ENCODE measurements around the gene APOB.

Gene APOB

DNA sequence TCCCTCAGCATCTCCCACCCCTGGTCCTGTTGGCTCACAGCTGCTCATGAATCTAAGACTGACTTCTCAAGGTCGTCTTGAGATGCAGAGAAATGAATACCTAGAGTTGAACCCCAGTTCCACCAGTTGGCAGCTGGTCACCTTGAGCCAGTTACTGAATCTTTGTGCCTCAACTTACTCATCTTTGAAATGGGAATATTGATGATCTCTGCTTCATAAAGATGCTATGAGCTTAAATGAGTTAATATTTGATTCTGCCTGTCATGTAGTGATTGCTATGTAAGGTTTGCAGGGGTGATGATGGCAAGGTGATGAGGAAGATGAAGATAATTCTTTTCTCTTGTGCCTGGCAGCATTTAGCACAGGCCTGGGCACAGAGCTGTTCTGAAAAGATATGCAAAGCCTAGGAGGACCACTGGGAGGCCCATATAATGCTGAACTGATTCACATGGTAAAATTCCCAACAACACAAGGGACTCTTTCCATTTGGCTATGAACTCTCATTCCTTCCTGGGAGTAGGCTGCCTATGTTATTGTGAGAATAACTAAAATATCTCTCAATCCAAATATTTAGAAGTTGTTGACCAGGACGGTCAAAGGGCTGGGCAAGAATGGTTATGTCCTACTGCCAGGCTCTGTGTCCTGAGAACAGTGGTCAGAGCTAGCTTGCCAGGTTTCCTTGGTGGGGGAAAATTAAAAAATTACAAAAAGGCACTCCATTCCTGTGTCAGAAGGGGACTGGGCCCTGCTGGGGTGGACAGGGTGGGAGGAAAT, 70.9 kb downstream of the APOB start:
- DNase-seq: no peak

DNA sequence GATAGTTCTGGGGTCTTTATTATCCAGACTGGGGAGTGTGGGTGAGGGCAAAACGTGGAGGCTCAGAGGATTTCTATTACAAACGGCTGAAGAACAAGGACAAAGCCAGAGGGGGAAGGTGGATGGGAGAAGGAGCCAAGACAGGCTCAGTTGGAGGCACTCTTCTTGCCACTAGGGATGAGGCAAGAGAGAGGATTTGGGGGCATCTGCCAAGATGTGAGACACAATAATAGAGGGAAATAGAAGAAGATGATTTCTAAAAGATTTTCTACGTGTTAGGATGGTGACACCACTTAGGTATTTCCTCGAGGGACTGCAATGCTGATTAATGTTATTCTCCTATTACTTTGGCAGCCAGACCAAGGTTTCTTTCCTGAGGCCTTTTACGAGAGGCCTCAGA, 71.8 kb downstream of the APOB start:
- DNase-seq: no peak

- DNase-seq: no peak
These were observed 73.8 kb downstream of the APOB start for GRCh38 chr2:20970068-20970467.

DNA sequence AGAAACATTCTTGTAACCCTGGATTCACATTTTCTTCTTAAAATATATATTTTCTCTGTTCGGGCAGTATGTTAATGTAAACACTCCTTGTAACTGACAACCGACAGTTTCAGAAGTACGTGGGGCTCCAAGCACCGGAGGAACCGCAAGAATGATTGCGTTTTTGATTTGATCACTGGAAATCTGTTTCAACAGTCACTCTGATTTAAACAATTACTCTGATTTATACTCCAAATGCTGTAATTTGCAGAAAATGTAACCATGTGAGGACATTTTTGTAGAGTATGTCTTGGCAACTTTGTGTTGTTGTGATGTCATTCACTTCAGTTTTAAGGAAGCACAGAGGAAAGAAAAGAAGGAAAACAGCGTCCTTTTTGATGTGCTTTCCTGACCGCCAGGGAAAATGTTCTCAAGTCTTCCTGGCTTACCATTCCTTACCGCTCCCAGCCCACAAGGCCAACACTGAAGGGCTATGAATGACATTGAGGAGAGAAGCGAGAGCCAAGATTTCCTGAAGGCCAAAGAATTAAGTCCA, 77.7 kb downstream of the APOB start:
- no peak for DNase-seq

DNA sequence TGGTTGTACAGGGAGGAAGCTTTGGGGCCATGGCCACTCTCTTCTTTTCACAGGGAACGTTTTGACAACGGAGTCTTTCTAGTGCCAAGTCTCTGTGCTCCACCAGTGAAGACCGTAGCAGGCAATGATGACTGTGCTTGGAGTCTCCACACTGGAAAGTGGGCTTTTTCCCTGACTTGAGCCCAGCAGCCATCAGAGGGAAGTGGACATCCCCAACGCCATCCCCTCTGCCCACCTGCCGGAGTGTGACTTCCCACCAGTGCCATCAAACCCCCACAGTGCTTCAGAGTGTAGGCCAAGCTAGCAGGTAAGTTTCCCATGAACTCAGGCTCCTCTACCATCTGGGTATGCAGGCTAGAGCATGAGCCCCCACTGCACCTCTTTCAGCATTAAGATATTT, 78.7 kb downstream of the APOB start:
- DNase-seq: no peak

- DNase-seq: no peak
These were observed 80.0 kb downstream of the APOB start for GRCh38 chr2:20963867-20964266.

DNA sequence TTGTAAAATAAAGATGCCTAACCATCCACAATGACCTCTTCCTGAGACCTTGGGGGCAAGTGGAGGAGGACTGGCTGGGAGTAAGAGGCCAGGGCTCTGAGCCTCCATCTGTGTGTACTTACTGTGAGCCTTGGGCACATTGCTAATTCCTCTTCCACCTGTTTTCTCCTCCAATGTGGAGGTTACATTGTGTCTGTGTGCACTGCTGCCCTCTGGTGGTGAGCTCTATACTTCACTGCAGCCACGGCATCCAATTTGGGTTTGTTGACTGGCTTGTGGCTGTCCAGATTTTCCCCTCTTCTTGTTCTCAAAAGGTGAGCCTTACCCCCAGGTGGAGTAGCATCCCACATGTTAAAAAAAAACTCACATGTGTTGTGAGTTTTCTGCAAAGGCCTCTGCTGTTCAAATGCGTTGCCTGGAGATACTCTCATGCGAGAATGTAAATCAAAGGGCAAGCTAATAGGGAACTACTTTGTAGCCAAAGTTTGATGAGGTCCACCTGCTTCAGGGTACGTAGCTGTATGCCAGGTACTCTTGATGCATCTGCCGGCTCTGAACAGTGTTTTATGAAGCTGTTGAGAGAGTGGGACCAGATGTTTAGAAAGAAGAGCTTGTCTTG, 80.8 kb downstream of the APOB start:
- peak; percentile 56 for DNase-seq

GRCh38 chr2:20961858-20962257, 82.0 kb downstream of the APOB start:
- DNase-seq: no peak

DNA sequence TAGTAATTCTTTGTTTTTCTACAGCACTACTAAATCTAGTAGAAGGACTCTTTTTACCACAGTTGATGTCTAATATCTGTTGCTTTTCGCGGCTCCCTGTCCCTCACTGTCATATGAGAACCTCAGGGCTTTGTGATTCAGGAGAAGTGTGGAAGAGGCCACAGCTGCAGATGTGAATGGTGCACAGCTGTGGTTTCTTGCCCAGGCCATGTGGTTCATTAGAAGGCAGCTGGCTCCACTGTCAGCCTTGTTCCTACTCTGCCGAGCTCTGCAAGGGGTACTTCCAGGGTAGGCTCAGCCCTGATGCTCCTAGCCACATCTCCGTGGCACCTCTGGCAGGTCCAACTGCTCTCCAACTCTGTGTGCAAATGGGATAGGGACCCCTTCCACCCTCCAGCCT, 83.9 kb downstream of the APOB start:
- DNase-seq: no peak

DNA sequence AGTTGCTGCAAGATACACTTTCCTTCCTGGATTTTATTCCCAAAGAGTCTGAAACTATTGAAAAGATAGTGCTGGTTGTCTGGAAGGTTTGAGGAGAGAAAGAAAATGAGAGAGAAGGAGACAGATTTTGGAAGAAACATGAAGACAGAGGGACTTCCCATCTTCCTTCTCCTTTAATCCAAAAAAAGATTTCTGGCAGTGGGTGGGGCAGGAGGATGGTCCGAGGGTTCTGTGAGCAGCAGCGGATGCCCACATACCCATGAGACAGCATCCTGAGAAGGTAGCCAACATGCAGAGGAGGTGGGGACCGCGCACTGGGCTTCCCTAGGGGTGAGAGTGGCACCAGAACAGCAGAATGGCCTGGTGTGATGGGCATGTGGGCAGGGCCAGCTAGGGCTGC, 84.6 kb downstream of the APOB start:
- DNase-seq: no peak

DNA sequence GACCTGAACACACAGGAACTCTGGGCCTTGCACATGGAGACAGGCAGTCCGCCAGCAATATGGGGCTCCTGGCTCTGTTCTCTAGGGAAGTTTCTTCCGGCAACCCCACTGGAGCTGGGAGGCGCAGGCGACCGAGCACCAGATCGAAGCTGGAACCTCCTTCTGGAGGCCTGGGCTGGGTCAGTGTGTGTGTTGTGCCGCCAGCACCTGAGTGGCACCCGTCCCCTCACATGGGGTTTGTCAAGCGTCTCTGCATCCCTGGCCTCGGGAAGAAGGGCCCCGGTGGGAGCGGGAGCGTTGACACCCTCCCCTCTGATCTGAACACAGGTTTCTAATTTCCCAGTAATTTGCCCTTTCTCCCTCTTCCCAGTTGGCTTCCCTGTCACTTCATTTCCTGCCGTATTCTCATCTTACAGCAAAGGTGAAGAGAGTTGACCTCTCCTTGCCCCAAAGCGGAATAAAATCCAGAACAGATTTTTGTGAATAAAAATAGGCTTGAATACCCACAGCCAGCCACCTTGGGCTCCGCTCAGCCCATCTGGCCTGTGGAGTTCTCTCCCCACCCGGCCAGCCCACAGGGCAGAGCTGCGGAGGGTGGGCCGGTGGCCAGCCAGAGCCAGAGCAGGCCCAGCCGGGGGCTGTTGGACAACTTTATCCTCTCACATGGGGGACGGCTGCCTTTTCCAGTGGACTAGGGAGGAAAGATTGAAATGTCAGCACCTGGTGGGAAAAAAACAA, 85.9 kb downstream of the APOB start:
- DNase-seq: no peak

- DNase-seq: no peak
These were observed 88.4 kb downstream of the APOB start for GRCh38 chr2:20955277-20956026.

GRCh38 chr2:20953146-20953824, 90.6 kb downstream of the APOB start:
- no peak for DNase-seq
